HEK293T (cell line): ENCODE results near the gene TJAP1.

ENCODE experiments used
- ARNT ChIP-seq: fragments of 450-650 bp; IDR thresholded peaks from 2 replicates; pipeline ENCODE4 v1.6.1; 2017; ENCODE audit warnings: mild to moderate bottlenecking
- ELF4 ChIP-seq: fragments of 450-650 bp; IDR thresholded peaks from 2 replicates; pipeline ENCODE4 v1.6.1; 2017; ENCODE audit warnings: antibody characterized with exemption
- FOXA1 ChIP-seq: fragments of 450-650 bp; IDR thresholded peaks from 2 replicates; pipeline ENCODE4 v1.6.1; 2016; ENCODE audit warnings: mild to moderate bottlenecking
- HDGF ChIP-seq: fragments of 450-650 bp; IDR thresholded peaks from 2 replicates; pipeline ENCODE4 v1.6.1; 2017; ENCODE audit warnings: antibody characterized with exemption, borderline replicate concordance
- L3MBTL2 ChIP-seq: fragments of 450-650 bp; conservative IDR thresholded peaks from 2 replicates; pipeline ENCODE4 v1.6.1; 2016; ENCODE audit warnings: mild to moderate bottlenecking
- PKNOX1 ChIP-seq: fragments of 450-650 bp; IDR thresholded peaks from 2 replicates; pipeline ENCODE4 v1.6.1; 2016

DNA sequence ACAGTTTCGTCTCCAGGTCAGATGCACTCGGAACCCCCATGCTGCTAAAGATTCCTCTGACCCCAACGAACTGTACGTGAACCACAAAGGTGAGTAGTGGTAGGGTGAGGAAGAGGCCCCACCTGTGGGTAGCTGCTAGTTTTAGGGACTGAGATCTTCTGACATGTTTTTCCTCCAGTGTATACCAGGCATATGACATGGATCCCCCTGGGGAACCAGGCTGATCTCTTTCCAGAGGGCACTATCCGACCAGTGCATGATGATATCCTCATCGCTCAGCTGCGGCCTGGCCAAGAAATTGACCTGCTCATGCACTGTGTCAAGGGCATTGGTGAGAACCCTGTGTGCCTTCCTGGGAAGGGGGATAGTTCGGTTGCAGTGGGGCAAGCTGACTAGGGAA, 42.7 kb downstream of the TJAP1 start:
- no peak for TF ChIP-seq ARNT
- TF ChIP-seq HDGF: no peak
- no peak for TF ChIP-seq PKNOX1
- no peak for TF ChIP-seq FOXA1
- TF ChIP-seq L3MBTL2: no peak
- TF ChIP-seq ELF4: no peak
